Thyroid gland (tissue), 4 donors: ENCODE results near the gene PLD2.

ENCODE experiments used
- CTCF ChIP-seq, 6 experiments: fragments of 200-600 bp in 3 of 6; fragments of 450-650 bp in 3 of 6; sonication (generic) in 3 of 6; IDR thresholded peaks; one replicate each; pipeline ENCODE4 v1.5.1; 2016 to 2019; ENCODE audit warnings: antibody characterized with exemption in 6 of 6, mild to moderate bottlenecking in 2 of 6, inconsistent platforms in 1 of 6, moderate library complexity in 1 of 6
- POLR2A ChIP-seq, 2 donors: fragments of 450-650 bp; IDR thresholded peaks; one replicate each; pipeline ENCODE4 v1.6.1; 2017; ENCODE audit warnings: antibody characterized with exemption in 2 of 2, mild to moderate bottlenecking in 2 of 2, moderate library complexity in 1 of 2

GRCh38 chr17:4833941-4834680 lies 27.2 kb downstream of the PLD2 start:
- TF ChIP-seq CTCF (IDR thresholded peaks at IDR 0.05), result no peak
- no peak for TF ChIP-seq POLR2A (IDR thresholded peaks at IDR 0.05)
